GM12892 (cell line): Measurements from ENCODE around the gene DOCK7.

Experiments used
- POLR2A ChIP-seq: IDR thresholded peaks from 2 replicates; pipeline ENCODE4 v1.6.1; 2011; ENCODE audit warnings: low read depth, low read length, control low read depth
- POLR2AphosphoS5 ChIP-seq: IDR thresholded peaks from 2 replicates; pipeline ENCODE4 v1.6.1; 2011; ENCODE audit warnings: low read depth, low read length, control low read depth
- TAF1 ChIP-seq: IDR thresholded peaks from 2 replicates; pipeline ENCODE4 v1.6.1; 2011; ENCODE audit warnings: low read depth, mild to moderate bottlenecking, control low read depth, low read length, borderline replicate concordance

DNA sequence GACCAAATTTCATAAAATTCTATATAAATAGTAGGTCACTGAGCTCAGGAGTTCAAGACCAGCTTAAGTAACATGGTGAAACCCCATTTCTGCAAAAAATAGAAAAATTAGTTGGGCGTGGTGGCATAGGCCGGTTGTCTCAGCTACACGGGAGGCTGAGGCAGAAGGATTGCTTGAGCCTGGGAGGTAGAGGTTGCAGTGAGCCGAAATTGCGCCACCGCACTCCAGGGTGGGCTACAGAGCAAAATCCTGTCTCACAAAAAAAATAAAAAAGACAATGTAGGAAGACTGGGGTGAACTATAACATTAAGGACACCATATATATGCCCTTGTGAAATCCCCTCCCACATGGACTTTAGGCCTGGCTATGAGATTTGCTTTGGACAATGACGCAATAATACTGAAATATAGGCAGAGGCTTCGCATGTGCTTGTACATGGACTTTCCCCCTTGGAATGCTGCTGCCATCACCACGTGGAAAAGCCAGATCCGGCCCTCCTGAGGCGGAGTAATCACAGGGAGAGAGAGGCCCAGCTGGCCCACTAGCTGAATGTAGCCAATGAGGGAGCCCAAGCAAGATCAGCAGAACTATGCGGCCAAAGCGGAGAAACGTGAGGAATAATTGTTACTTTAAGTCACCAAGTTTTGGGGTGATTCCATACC, 264.5 kb downstream of the DOCK7 start:
- TF ChIP-seq POLR2A (no peak), POLR2AphosphoS5 (no peak), TAF1 (no peak)
